K562 (cell line): ENCODE measurements around the gene PLAAT3. TPM values are rescaled to one million over a fixed set of nuclear protein-coding genes. Genes with fewer than 3 reads are reported as not detected.

Experiments
- CBX2 ChIP-seq: fragments of 200-600 bp; sonication (generic); IDR thresholded peaks from one replicate; pipeline ENCODE4 v1.6.1; 2012; ENCODE audit warnings: mild to moderate bottlenecking, low read length, inconsistent platforms; ENCODE audit not compliant: insufficient read depth, poor library complexity, severe bottlenecking
- FOXA3 ChIP-seq, 2 experiments: fragments of 450-650 bp in 1 of 2; sonication (generic) in 1 of 2; formaldehyde crosslinking; IDR thresholded peaks in 1 of 2; conservative IDR thresholded peaks in 1 of 2; 2 replicates each; pipeline versions ENCODE4 v1.4.0 to v1.8.0; 2020 to 2022; ENCODE audit warnings: mild to moderate bottlenecking in 2 of 2, missing genetic modification reagents in 1 of 2
- HIVEP1 ChIP-seq: fragments of 250-450 bp; sonication (Bioruptor Pico); IDR thresholded peaks from 2 replicates; pipeline ENCODE4 v1.4.0; 2020; ENCODE audit warnings: mild to moderate bottlenecking
- HNRNPUL1 ChIP-seq: fragments of 200-400 bp; formaldehyde crosslinking; IDR thresholded peaks from 2 replicates; pipeline ENCODE4 v1.6.1; 2017; ENCODE audit warnings: low read length
- KLF16 ChIP-seq: IDR thresholded peaks from 2 replicates; pipeline ENCODE4 v1.6.1; 2016; ENCODE audit warnings: antibody characterized with exemption
- NR2C1 ChIP-seq, 2 experiments: fragments of 450-650 bp; IDR thresholded peaks; 2 replicates each; pipeline ENCODE4 v1.6.1; 2017; ENCODE audit warnings: mild to moderate bottlenecking in 2 of 2, antibody characterized with exemption in 1 of 2, inconsistent platforms in 1 of 2, missing compliant biosample characterization in 1 of 2, missing genetic modification characterization in 1 of 2
- PCBP1 ChIP-seq: fragments of 200-400 bp; formaldehyde crosslinking; IDR thresholded peaks from 2 replicates; pipeline ENCODE4 v1.6.1; 2018; ENCODE audit warnings: mild to moderate bottlenecking, low read depth, low read length; ENCODE audit not compliant: poor library complexity, severe bottlenecking
- PTBP1 ChIP-seq: fragments of 200-400 bp; formaldehyde crosslinking; IDR thresholded peaks from 2 replicates; pipeline ENCODE4 v1.6.1; 2017; ENCODE audit warnings: low read depth, low read length
- RB1 ChIP-seq: fragments of 450-650 bp; IDR thresholded peaks from 2 replicates; pipeline ENCODE4 v1.6.1; 2017; ENCODE audit warnings: low read depth, mild to moderate bottlenecking
- SMARCA4 ChIP-seq: fragments of 450-650 bp; IDR thresholded peaks from 2 replicates; pipeline ENCODE4 v1.6.1; 2016
- SP2 ChIP-seq: IDR thresholded peaks from 2 replicates; pipeline ENCODE4 v1.6.1; 2011; ENCODE audit warnings: mild to moderate bottlenecking, low read depth, low read length, moderate library complexity; ENCODE audit not compliant: poor library complexity, severe bottlenecking; ENCODE audit errors: extremely low read depth
- TAF7 ChIP-seq: fragments of 450-650 bp; IDR thresholded peaks from 2 replicates; pipeline ENCODE4 v1.6.1; 2016; ENCODE audit warnings: missing genetic modification characterization, missing compliant biosample characterization
- ZC3H8 ChIP-seq: fragments of 450-650 bp; IDR thresholded peaks from 2 replicates; pipeline ENCODE4 v1.6.1; 2017
- ZFPM2 ChIP-seq: fragments of 250-450 bp; sonication (Bioruptor Pico); IDR thresholded peaks from 2 replicates; pipeline ENCODE4 v1.5.1; 2022; ENCODE audit warnings: mild to moderate bottlenecking
- ZNF224 ChIP-seq: sonication (generic); formaldehyde crosslinking; IDR thresholded peaks from 2 replicates; pipeline ENCODE4 v1.8.0; 2022; ENCODE audit warnings: mild to moderate bottlenecking, missing genetic modification reagents
- ZNF253 ChIP-seq: fragments of 250-450 bp; sonication (Bioruptor Pico); conservative IDR thresholded peaks from 2 replicates; pipeline ENCODE4 v1.6.1; 2021; ENCODE audit warnings: mild to moderate bottlenecking
- ZNF277 ChIP-seq: fragments of 250-450 bp; sonication (Bioruptor Pico); IDR thresholded peaks from 2 replicates; pipeline ENCODE4 v1.8.0; 2022; ENCODE audit warnings: inconsistent platforms, mild to moderate bottlenecking, moderate library complexity, borderline replicate concordance
- ZNF408 ChIP-seq: fragments of 250-450 bp; sonication (Bioruptor Pico); IDR thresholded peaks from 2 replicates; pipeline ENCODE4 v1.4.0; 2020; ENCODE audit warnings: low read depth, mild to moderate bottlenecking, moderate library complexity
- polyA plus RNA-seq, 8 experiments: library from polyadenylated mRNA; depleted of rRNA in 4 of 8; stranded (reverse) in 5 of 8; unstranded in 3 of 8; fragments of >200 nt; fragmentation: Nextera tagmentation in 2 of 8; fragmentation: Illumina TruSeq in 1 of 8; extraction: Ambion mirVana in 2 of 8; extraction: Trizol in 1 of 8; gene quantifications; 2 replicates each; pipeline versions ENCODE4 v1.2.1 to v1.2.3, GENCODE V29; 2011 to 2014; ENCODE audit warnings: inconsistent platforms in 1 of 8, missing spikeins in 1 of 8
- total RNA-seq, 7 experiments: library from RNA; depleted of rRNA in 6 of 7; stranded (reverse); fragments of >200 nt in 6 of 7; fragmentation: Illumina TruSeq in 2 of 7; extraction: Trizol in 2 of 7; gene quantifications; 2 replicates each; pipeline versions ENCODE4 v1.2.1 to v1.2.3, GENCODE V29; 2011 to 2021; ENCODE audit warnings: low replicate concordance in 1 of 7
- TF ChIP-seq, protein P1 (sequence below): fragments of 250-450 bp; sonication (Bioruptor Pico); IDR thresholded peaks from 2 replicates; pipeline ENCODE4 v1.4.0; 2020; ENCODE audit warnings: mild to moderate bottlenecking, moderate library complexity, borderline replicate concordance

PLAAT3 gene
- total and polyA plus RNA-seq, 9 of the 15 experiments (the other 6 are each of a cell fraction or from before 2014, with no cell fraction given), result 0.80 to 2.7 (median 1.4) TPM

GRCh38 chr11:63534895-63535461, 79.3 kb downstream of the PLAAT3 start (continued):
- TF ChIP-seq KLF16 (no peak), ZFPM2 (no peak; the same call in 1 of the 2 replicates), ZNF253 (no peak), SP2 (no peak), RB1 (no peak), TAF7 (tag) (peak; percentile 93), ZNF408 (no peak), ZNF224 (no peak), NR2C1 (IDR thresholded peaks at IDR 0.05) (no peak), NR2C1 (tag; IDR thresholded peaks at IDR 0.05) (peak; percentile 94), SMARCA4 (no peak), PCBP1 (no peak), CBX2 (no peak), ZNF277 (no peak), HIVEP1 (CRISPR knock-in tag) (peak; percentile 98), FOXA3 (CRISPR knock-in tag; conservative IDR thresholded peaks at IDR 0.05 in 1 of 2, IDR thresholded peaks at IDR 0.05 in 1 of 2) (0 out of 4 replicates have a peak, but pooled peaks of 1 of the 2 experiments have one; percentile 30), ZC3H8 (no peak), PTBP1 (no peak), HNRNPUL1 (no peak)
- TF ChIP-seq, protein P1, sequence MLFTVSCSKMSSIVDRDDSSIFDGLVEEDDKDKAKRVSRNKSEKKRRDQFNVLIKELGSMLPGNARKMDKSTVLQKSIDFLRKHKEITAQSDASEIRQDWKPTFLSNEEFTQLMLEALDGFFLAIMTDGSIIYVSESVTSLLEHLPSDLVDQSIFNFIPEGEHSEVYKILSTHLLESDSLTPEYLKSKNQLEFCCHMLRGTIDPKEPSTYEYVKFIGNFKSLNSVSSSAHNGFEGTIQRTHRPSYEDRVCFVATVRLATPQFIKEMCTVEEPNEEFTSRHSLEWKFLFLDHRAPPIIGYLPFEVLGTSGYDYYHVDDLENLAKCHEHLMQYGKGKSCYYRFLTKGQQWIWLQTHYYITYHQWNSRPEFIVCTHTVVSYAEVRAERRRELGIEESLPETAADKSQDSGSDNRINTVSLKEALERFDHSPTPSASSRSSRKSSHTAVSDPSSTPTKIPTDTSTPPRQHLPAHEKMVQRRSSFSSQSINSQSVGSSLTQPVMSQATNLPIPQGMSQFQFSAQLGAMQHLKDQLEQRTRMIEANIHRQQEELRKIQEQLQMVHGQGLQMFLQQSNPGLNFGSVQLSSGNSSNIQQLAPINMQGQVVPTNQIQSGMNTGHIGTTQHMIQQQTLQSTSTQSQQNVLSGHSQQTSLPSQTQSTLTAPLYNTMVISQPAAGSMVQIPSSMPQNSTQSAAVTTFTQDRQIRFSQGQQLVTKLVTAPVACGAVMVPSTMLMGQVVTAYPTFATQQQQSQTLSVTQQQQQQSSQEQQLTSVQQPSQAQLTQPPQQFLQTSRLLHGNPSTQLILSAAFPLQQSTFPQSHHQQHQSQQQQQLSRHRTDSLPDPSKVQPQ (CRISPR knock-in tag), result peak; percentile 91
